ENCODE results near the gene JAK3. TPM values are rescaled to one million over a fixed set of nuclear protein-coding genes. Genes with fewer than 3 reads are reported as not detected.
A peak's percentile ranks its signal among the peaks of the same experiment; 100 is the strongest.

Gene JAK3
- total RNA-seq, 1 experiment from 2014 or later, result 3.3 TPM

- no peaks in the 10 kb centered on the region for H3K79me1 ChIP-seq (ENCODE audit: insufficient read depth, low read depth, low read length, poor library complexity, severe bottlenecking)
- no peak overlapping the region for H2BK5ac ChIP-seq (ENCODE audit: insufficient read length, low read length)
- H4K20me1 ChIP-seq (ENCODE audit: control insufficient read depth, insufficient read depth, insufficient read length), result no peaks in the 10 kb centered on the region
- no peak overlapping the region for H3K18ac ChIP-seq (ENCODE audit: insufficient read length, low read depth, low read length)
- no peaks in the 10 kb centered on the region for H3K9me3 ChIP-seq (ENCODE audit: control insufficient read depth, low read depth, low read length)
- no peak overlapping the region for H3K9ac ChIP-seq (ENCODE audit: extremely low read depth, insufficient read length, low read length)
- no peak overlapping the region for H4K5ac ChIP-seq (ENCODE audit: insufficient read length, low read depth, low read length)
- WGBS (ENCODE audit: extremely low coverage, insufficient read length, low lambda C conversion rate), result no CpG with 5 or more reads among the region's 9 CpGs
- H3K4me3 Mint-ChIP-seq, result peak overlapping the region; percentile 67 to 84
- no peaks in the 10 kb centered on the region for H3K9me3 Mint-ChIP-seq
- no peak overlapping the region for H2BK15ac ChIP-seq (ENCODE audit: low read depth, low read length)
- peaks cover 12% of the 10 kb centered on the region for H3K23me2 ChIP-seq (ENCODE audit: insufficient read length, low read depth, low read length, poor library complexity, severe bottlenecking)
- no peak for DNase-seq
- no peak overlapping the region for H3K27ac ChIP-seq (ENCODE audit: insufficient read length, low read depth, low read length)
- H3K36me3 Mint-ChIP-seq (ENCODE audit: insufficient read depth in 1 of 3, low read depth in 3 of 3), result no peaks in the 10 kb centered on the region
- H3K14ac ChIP-seq (ENCODE audit: insufficient read depth, low read length), result 0 out of 2 replicates have a peak overlapping the region, but pooled peaks have one; percentile 57
- H3K4me2 ChIP-seq (ENCODE audit: insufficient read depth, insufficient read length, low read length), result peak overlapping the region; percentile 53
- peaks cover 29% of the 10 kb centered on the region for H3K27me3 Mint-ChIP-seq (ENCODE audit: low read depth)
- no peak overlapping the region for H2BK12ac ChIP-seq (ENCODE audit: insufficient read length, low read depth, low read length)
- no peak overlapping the region for H2BK20ac ChIP-seq (ENCODE audit: low read depth, low read length, poor library complexity, severe bottlenecking)
- no peak overlapping the region for H2AK5ac ChIP-seq (ENCODE audit: insufficient read length, low read length)
- H3K4ac ChIP-seq (ENCODE audit: low read depth, low read length), result no peak overlapping the region
- no peak overlapping the region for H3T11ph ChIP-seq (ENCODE audit: low read length)
- H4K91ac ChIP-seq (ENCODE audit: insufficient read length, low read depth, low read length), result no peak overlapping the region
- H3K4me1 ChIP-seq (ENCODE audit: insufficient read depth, low read length), result no peaks in the 10 kb centered on the region
- H3K79me2 ChIP-seq (ENCODE audit: insufficient read depth, low read length), result no peaks in the 10 kb centered on the region
- H4K8ac ChIP-seq (replicated peaks; ENCODE audit: insufficient read length, low read depth, low read length), result no peak overlapping the region
- no peak for TF ChIP-seq CTCF (conservative IDR thresholded peaks at IDR 0.05)
- H2BK120ac ChIP-seq (ENCODE audit: low read depth, low read length, poor library complexity, severe bottlenecking), result no peak overlapping the region
- H3K23ac ChIP-seq (ENCODE audit: insufficient read length, low read depth, low read length), result no peak overlapping the region
- H2AFZ ChIP-seq (ENCODE audit: low read length), result no peak overlapping the region
- no peaks in the 10 kb centered on the region; the same call in 1 of the 2 replicates for H3K27me3 ChIP-seq (ENCODE audit: insufficient read depth, low read length)
- H3K56ac ChIP-seq (ENCODE audit: insufficient read length, low read depth, low read length), result no peak overlapping the region
- peaks cover 2 to 14% of the 10 kb centered on the region in 2 experiments; a peak in 3 of 4 replicates for H3K4me1 Mint-ChIP-seq
- no peak overlapping the region for H3K27ac Mint-ChIP-seq
Measured at GRCh38 chr19:17794412-17794730, 53.4 kb downstream of the JAK3 start.
